Measurements from ENCODE around the gene DNM3.

Gene DNM3

DNA sequence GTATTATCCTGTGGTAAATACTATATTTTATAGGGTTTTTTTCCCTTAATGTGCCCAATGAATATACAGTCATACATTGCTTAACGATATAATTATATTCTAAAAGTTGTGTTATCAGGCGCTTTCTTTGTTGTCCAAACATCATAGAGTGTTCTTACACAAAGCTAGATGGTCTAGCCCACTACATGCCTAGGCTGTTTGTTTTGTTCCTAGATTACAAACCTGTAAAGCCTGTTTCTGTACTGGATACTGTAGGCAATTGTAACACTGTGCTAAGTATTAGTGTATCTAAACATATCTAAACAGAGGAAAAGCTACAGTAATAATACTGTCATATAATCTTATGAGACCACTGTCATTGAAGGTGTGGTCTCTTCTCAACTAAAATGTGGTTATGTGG lies 336.6 kb downstream of the DNM3 start:
- H2BK15ac ChIP-seq (ENCODE audit: low read depth, poor library complexity, severe bottlenecking), result no peak overlapping the region
- no peak overlapping the region for H2AK5ac ChIP-seq (ENCODE audit: low read length, severe bottlenecking)
- no peak overlapping the region for H2AFZ ChIP-seq (ENCODE audit: low read depth, low read length)
- no peak overlapping the region for H4K91ac ChIP-seq (ENCODE audit: low read length)
- no peak overlapping the region for H4K8ac ChIP-seq (ENCODE audit: low read length)
- no peak overlapping the region for H3K27ac ChIP-seq (ENCODE audit: low read length, poor library complexity, severe bottlenecking)
- H3K18ac ChIP-seq (ENCODE audit: low read depth in 1 of 2, low read length in 2 of 2), result no peak overlapping the region
- H3K36me3 ChIP-seq (ENCODE audit: control insufficient read depth in 1 of 2, insufficient read depth in 2 of 2, low read depth in 1 of 2, low read length in 2 of 2), result no peaks in the 10 kb centered on the region
- H3K4ac ChIP-seq (ENCODE audit: low read depth in 1 of 2, low read length in 2 of 2), result no peak overlapping the region
- H3K4me1 ChIP-seq (ENCODE audit: control insufficient read depth, insufficient read depth, low read depth, low read length), result no peaks in the 10 kb centered on the region
- no peak overlapping the region for H2BK5ac ChIP-seq (ENCODE audit: low read depth, low read length, poor library complexity, severe bottlenecking)
- no peaks in the 10 kb centered on the region for H3K79me1 ChIP-seq (replicated peaks; ENCODE audit: low read length, poor library complexity, severe bottlenecking)
- no peak for DNase-seq
- no peak overlapping the region for H2BK12ac ChIP-seq (ENCODE audit: low read length in 2 of 2)
- no peak overlapping the region for H3K4me3 ChIP-seq (ENCODE audit: insufficient read depth in 1 of 2, low read depth in 1 of 2, low read length in 2 of 2)
- H3K9ac ChIP-seq (ENCODE audit: low read length), result no peak overlapping the region
- H2BK120ac ChIP-seq (ENCODE audit: low read depth, low read length), result no peak overlapping the region
- H3K14ac ChIP-seq (ENCODE audit: low read length in 2 of 2), result no peak overlapping the region
- H3K9me3 ChIP-seq (ENCODE audit: control insufficient read depth, low read length), result no peaks in the 10 kb centered on the region
- H3K23ac ChIP-seq (ENCODE audit: low read length in 2 of 2), result no peak overlapping the region
- H3K27me3 ChIP-seq (ENCODE audit: control insufficient read depth in 1 of 2, insufficient read depth in 1 of 2, low read length in 2 of 2), result no peaks in the 10 kb centered on the region
- WGBS, result 100% methylated on average over 1 of the region's 2 CpGs
- no peak overlapping the region for H3K4me2 ChIP-seq (ENCODE audit: low read length, poor library complexity, severe bottlenecking)

DNA sequence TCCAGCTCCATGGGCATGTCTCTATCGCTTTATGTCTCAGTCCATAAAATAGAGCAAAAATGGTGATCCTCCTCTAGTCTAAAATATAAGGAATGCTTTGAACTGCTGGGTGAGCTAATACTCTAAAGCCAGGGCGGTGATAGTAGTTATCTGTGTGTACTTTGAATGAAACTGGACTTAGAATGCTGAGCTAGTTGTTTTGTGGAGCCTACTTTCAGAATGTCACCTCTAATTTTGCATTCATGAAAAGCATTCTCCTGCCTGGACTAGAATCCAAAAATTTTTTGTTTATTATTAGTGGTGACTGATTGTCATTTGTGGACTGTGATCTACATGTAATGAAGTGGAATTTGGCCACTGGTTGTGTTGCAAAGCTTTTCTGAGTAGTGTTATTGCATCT lies 337.6 kb downstream of the DNM3 start:
- no peak overlapping the region for H3K23ac ChIP-seq (ENCODE audit: low read length in 2 of 2)
- no peak overlapping the region for H2BK120ac ChIP-seq (ENCODE audit: low read depth, low read length)
- H3K4me1 ChIP-seq (ENCODE audit: control insufficient read depth, insufficient read depth, low read depth, low read length), result no peaks in the 10 kb centered on the region
- H2AFZ ChIP-seq (ENCODE audit: low read depth, low read length), result no peak overlapping the region
- no peak overlapping the region for H3K9ac ChIP-seq (ENCODE audit: low read length)
- H3K27ac ChIP-seq (ENCODE audit: low read length, poor library complexity, severe bottlenecking), result no peak overlapping the region
- no peak overlapping the region for H2BK12ac ChIP-seq (ENCODE audit: low read length in 2 of 2)
- H3K18ac ChIP-seq (ENCODE audit: low read depth in 1 of 2, low read length in 2 of 2), result no peak overlapping the region
- no peak overlapping the region for H4K8ac ChIP-seq (ENCODE audit: low read length)
- no peak overlapping the region for H2AK5ac ChIP-seq (ENCODE audit: low read length, severe bottlenecking)
- DNase-seq, result no peak
- H3K4ac ChIP-seq (ENCODE audit: low read depth in 1 of 2, low read length in 2 of 2), result peak overlapping the region in 1 of 2 experiments; percentile 16
- WGBS, result 93% methylated on average over 2 of the region's 2 CpGs
- no peaks in the 10 kb centered on the region for H3K9me3 ChIP-seq (ENCODE audit: control insufficient read depth, low read length)
- H3K4me3 ChIP-seq (ENCODE audit: insufficient read depth in 1 of 2, low read depth in 1 of 2, low read length in 2 of 2), result no peak overlapping the region
- no peaks in the 10 kb centered on the region for H3K27me3 ChIP-seq (ENCODE audit: control insufficient read depth in 1 of 2, insufficient read depth in 1 of 2, low read length in 2 of 2)
- no peak overlapping the region for H3K14ac ChIP-seq (ENCODE audit: low read length in 2 of 2)
- H2BK5ac ChIP-seq (ENCODE audit: low read depth, low read length, poor library complexity, severe bottlenecking), result no peak overlapping the region
- no peak overlapping the region for H3K4me2 ChIP-seq (ENCODE audit: low read length, poor library complexity, severe bottlenecking)
- no peak overlapping the region for H2BK15ac ChIP-seq (ENCODE audit: low read depth, poor library complexity, severe bottlenecking)
- H3K36me3 ChIP-seq (ENCODE audit: control insufficient read depth in 1 of 2, insufficient read depth in 2 of 2, low read depth in 1 of 2, low read length in 2 of 2), result no peaks in the 10 kb centered on the region
- H4K91ac ChIP-seq (ENCODE audit: low read length), result no peak overlapping the region
- H3K79me1 ChIP-seq (replicated peaks; ENCODE audit: low read length, poor library complexity, severe bottlenecking), result no peaks in the 10 kb centered on the region

DNA sequence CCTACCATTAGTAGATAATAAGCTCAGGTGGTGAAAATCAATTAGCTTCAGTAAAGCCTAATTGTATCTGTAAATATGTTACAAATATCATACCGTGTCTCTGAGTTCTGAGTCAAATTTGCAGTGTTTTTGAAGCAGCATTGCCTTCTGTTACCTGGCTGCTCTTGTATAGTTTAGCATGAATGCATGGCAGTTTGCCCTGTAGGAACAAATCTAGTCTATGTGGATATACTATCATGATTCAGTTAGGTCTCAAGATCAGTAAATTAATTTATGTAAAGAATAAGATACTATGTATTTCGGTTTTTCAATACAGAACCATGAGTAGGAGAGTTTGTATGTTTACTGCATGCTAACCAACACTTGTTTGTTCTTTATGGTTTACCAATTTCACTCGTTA lies 338.6 kb downstream of the DNM3 start:
- H3K23ac ChIP-seq (ENCODE audit: low read length in 2 of 2), result no peak overlapping the region
- no peak overlapping the region for H3K4me3 ChIP-seq (ENCODE audit: insufficient read depth in 1 of 2, low read depth in 1 of 2, low read length in 2 of 2)
- H3K18ac ChIP-seq (ENCODE audit: low read depth in 1 of 2, low read length in 2 of 2), result no peak overlapping the region
- H3K4ac ChIP-seq (ENCODE audit: low read depth in 1 of 2, low read length in 2 of 2), result no peak overlapping the region
- no peak overlapping the region for H2BK15ac ChIP-seq (ENCODE audit: low read depth, poor library complexity, severe bottlenecking)
- no peak overlapping the region for H4K91ac ChIP-seq (ENCODE audit: low read length)
- H2AK5ac ChIP-seq (ENCODE audit: low read length, severe bottlenecking), result no peak overlapping the region
- no peak overlapping the region for H3K27ac ChIP-seq (ENCODE audit: low read length, poor library complexity, severe bottlenecking)
- H3K4me1 ChIP-seq (ENCODE audit: control insufficient read depth, insufficient read depth, low read depth, low read length), result no peaks in the 10 kb centered on the region
- no peaks in the 10 kb centered on the region for H3K36me3 ChIP-seq (ENCODE audit: control insufficient read depth in 1 of 2, insufficient read depth in 2 of 2, low read depth in 1 of 2, low read length in 2 of 2)
- no peak overlapping the region for H3K4me2 ChIP-seq (ENCODE audit: low read length, poor library complexity, severe bottlenecking)
- H2BK120ac ChIP-seq (ENCODE audit: low read depth, low read length), result no peak overlapping the region
- H3K14ac ChIP-seq (ENCODE audit: low read length in 2 of 2), result no peak overlapping the region
- H3K27me3 ChIP-seq (ENCODE audit: control insufficient read depth in 1 of 2, insufficient read depth in 1 of 2, low read length in 2 of 2), result no peaks in the 10 kb centered on the region
- 100% methylated on average over 2 of the region's 3 CpGs for WGBS
- H2AFZ ChIP-seq (ENCODE audit: low read depth, low read length), result no peak overlapping the region
- no peaks in the 10 kb centered on the region for H3K79me1 ChIP-seq (replicated peaks; ENCODE audit: low read length, poor library complexity, severe bottlenecking)
- no peak overlapping the region for H2BK5ac ChIP-seq (ENCODE audit: low read depth, low read length, poor library complexity, severe bottlenecking)
- DNase-seq, result no peak
- H4K8ac ChIP-seq (ENCODE audit: low read length), result no peak overlapping the region
- no peak overlapping the region for H2BK12ac ChIP-seq (ENCODE audit: low read length in 2 of 2)
- H3K9me3 ChIP-seq (ENCODE audit: control insufficient read depth, low read length), result no peaks in the 10 kb centered on the region
- peak overlapping the region; percentile 90 for H3K9ac ChIP-seq (ENCODE audit: low read length)

DNA sequence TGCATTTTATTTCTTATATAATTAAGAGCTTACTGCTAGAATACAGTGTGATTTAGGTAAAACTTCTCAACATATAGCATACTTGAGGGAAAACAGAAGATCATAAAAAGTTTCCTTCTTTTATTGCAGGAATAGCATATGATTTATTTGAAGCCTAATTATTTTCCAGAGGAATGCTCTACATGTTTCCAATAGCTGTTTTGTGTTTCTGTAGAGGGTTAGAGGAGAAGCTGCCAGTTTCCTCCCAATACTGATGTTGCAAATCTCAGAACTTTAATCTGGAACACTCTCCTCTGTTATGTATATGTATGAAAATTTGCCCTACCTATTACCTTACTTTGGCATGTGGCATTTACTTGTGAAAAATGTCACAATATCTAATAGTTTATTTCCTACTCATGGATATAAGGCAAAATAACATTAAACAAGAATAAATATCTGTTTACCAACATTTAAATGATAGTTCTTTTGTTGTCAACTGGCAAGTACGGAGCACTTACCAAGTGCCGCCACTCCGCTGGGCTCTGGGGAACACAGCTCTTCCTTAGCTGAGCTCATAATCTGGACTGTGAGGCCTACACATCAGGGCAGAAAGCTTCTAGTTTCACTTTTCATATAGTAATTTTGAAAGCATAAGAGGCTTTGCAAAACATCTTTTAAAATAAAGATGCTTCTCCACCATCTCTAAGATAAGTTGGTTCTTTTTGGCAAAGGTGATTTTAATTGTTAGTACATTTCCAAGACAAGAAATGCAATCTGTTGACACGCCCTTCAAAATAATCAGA lies 339.4 kb downstream of the DNM3 start:
- Histone ChIP-seq H2AK5ac (ENCODE audit: low read length, severe bottlenecking) (peak overlapping the region; percentile 69), H3K27me3 (ENCODE audit: control insufficient read depth in 1 of 2, insufficient read depth in 1 of 2, low read length in 2 of 2) (no peaks in the 10 kb centered on the region), H3K4me1 (ENCODE audit: control insufficient read depth, insufficient read depth, low read depth, low read length) (no peaks in the 10 kb centered on the region), H3K14ac (ENCODE audit: low read length in 2 of 2) (no peak overlapping the region), H3K27ac (ENCODE audit: low read length, poor library complexity, severe bottlenecking) (peak overlapping the region; percentile 37), H4K91ac (ENCODE audit: low read length) (no peak overlapping the region), H3K18ac (ENCODE audit: low read depth in 1 of 2, low read length in 2 of 2) (peak overlapping the region in 1 of 2 experiments; percentile 30), H2BK15ac (ENCODE audit: low read depth, poor library complexity, severe bottlenecking) (no peak overlapping the region), H2AFZ (ENCODE audit: low read depth, low read length) (no peak overlapping the region), H3K4ac (ENCODE audit: low read depth in 1 of 2, low read length in 2 of 2) (no peak overlapping the region), H3K4me3 (ENCODE audit: insufficient read depth in 1 of 2, low read depth in 1 of 2, low read length in 2 of 2) (peak overlapping the region in 1 of 2 experiments; percentile 59), H3K36me3 (ENCODE audit: control insufficient read depth in 1 of 2, insufficient read depth in 2 of 2, low read depth in 1 of 2, low read length in 2 of 2) (no peaks in the 10 kb centered on the region), H3K9ac (ENCODE audit: low read length) (peak overlapping the region; percentile 90), H3K4me2 (ENCODE audit: low read length, poor library complexity, severe bottlenecking) (no peak overlapping the region), H3K23ac (ENCODE audit: low read length in 2 of 2) (no peak overlapping the region), H2BK12ac (ENCODE audit: low read length in 2 of 2) (peak overlapping the region in 1 of 2 experiments; percentile 88), H3K79me1 (replicated peaks; ENCODE audit: low read length, poor library complexity, severe bottlenecking) (no peaks in the 10 kb centered on the region), H2BK120ac (ENCODE audit: low read depth, low read length) (no peak overlapping the region), H3K9me3 (ENCODE audit: control insufficient read depth, low read length) (no peaks in the 10 kb centered on the region), H4K8ac (ENCODE audit: low read length) (no peak overlapping the region), H2BK5ac (ENCODE audit: low read depth, low read length, poor library complexity, severe bottlenecking) (no peak overlapping the region)
- 33% methylated on average over 4 of the region's 4 CpGs for WGBS
- DNase-seq, result peak; percentile 86
